GM19193 (cell line): ENCODE results near the gene RNF208.
A peak's percentile ranks its signal among the peaks of the same experiment; 100 is the strongest.

ENCODE experiments used
- POLR2A ChIP-seq: IDR thresholded peaks from 4 replicates; pipeline ENCODE4 v1.6.1; 2011; ENCODE audit not compliant: insufficient read depth, insufficient read length; ENCODE audit errors: extremely low read depth

The RNF208 gene

DNA sequence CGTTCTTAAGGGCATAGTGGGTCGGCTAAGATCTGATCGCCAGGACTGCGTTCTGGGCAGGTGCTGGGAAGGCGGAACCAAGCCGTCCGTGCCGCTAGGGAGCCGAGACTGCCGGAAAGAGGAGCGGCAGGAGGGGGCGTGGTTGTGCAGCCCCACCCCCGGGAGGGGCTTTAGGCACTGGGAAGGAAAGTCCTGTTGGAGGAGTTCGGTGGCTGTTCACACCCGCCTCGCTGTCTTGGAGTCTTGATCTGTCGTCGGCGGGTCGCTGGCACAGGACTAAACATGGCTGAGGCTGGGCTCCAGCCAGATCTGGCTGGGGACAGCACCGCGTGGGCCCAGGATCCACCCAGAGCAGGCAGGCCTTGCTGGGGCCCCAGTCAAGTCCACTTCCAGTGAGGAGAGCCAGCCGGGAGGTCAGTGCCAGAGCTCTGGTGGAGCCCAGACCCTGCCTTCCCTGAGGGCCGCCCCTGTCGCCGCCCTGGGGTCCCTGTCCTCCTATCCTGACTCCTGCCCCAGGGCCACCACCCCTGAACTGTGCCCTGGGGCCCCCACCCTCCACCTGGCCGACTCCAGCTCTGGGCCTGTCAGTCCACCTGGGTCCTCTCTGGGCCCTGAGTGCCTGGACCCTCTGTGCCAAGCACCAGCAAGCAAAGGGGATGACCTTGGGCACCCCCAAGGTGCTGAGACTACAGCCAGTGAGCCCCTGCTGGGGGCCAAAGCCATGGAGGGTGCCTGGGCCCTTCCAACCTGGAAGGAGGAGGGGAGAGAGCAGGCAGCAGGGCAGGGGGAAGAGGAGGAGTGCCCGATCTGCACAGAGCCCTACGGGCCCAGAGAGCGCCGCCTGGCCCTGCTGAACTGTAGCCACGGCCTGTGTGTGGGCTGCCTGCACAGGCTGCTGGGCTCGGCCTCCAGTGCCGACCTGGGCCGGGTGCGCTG is 4.5 kb downstream of the RNF208 start:
- peak; percentile 5 for TF ChIP-seq POLR2A

DNA sequence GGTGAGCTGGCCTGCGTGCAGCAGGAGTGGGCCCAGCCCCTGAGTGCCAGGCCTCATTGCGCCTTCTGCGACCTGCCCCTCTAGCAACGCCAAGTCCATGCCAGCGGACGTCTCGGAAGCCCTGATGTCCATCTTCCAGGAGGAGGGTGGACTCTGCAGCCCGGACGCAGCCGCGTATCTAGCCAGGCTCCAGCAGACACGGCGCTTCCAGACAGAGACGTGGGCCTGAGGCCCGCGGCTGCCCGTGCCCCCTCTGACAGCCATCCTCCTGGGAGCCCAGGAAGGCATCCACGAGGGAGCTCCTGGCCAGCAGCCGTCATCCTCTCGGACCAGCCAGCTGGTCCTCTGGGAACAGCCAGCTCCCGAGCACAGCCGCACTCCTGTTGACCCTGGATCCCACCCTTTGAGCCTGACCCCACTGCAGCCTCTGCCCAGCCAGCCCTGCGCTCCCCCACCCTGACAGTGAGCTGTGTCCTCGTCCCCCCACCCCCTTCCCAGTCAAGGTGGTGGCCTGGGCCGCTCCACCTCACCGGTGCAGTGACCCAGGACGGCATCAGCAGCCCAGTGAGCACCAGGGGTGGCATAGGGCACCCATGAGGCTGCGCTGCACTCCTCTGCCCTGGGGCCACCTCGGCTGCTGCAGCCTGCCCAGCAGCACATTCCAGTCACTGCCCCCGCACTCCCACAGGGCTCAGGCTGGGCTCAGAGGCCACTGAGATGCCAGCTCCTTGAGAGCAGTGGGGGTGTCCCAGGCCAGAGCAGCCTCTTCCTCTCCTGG is 5.7 kb downstream of the RNF208 start:
- no peak for TF ChIP-seq POLR2A

- no peak for TF ChIP-seq POLR2A
These were observed 6.6 kb downstream of the RNF208 start for GRCh38 chr9:137215196-137215986.

DNA sequence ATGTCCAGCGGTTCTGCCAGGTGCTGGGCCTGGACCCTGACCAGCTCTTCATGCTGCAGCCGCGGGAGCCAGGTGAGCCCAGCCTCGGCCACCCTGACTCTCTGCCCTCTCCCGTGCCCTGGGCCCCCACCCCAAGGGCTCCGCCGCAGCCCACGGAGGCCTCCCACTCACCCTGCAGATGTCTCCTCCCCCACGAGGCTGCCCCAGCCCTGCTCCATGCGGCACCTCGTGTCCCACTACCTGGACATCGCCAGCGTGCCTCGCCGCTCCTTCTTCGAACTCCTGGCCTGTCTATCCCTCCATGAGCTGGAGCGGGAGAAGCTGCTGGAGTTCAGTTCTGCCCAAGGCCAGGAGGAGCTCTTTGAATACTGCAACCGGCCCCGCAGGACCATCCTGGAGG is 7.4 kb downstream of the RNF208 start:
- TF ChIP-seq POLR2A = no peak

- no peak for TF ChIP-seq POLR2A
These were observed 8.6 kb downstream of the RNF208 start for GRCh38 chr9:137213160-137214060.

- no peak for TF ChIP-seq POLR2A
These were observed 9.5 kb downstream of the RNF208 start for GRCh38 chr9:137212520-137212919.

DNA sequence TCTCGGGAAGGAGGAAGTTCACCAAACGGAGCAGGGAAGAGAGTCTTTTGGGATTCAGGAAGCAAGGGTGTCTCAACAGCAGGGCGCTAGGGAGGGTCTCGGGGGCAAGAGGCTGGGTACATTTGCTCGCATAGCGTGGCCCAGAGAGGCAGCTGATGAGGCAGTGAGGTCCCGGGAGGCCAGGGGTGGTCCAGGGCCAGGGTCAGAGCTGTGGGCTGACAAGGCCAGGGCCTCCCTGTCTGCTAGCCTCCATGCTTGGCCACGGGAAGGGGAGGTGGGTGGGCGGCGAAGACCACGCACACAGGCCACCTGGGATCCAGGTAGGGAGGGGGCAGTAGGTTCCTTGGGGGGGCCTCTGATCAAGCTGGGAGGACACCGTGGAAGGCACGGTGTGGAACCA is 10.5 kb downstream of the RNF208 start:
- no peak for TF ChIP-seq POLR2A

GRCh38 chr9:137206602-137207001 is 15.4 kb downstream of the RNF208 start:
- no peak for TF ChIP-seq POLR2A

DNA sequence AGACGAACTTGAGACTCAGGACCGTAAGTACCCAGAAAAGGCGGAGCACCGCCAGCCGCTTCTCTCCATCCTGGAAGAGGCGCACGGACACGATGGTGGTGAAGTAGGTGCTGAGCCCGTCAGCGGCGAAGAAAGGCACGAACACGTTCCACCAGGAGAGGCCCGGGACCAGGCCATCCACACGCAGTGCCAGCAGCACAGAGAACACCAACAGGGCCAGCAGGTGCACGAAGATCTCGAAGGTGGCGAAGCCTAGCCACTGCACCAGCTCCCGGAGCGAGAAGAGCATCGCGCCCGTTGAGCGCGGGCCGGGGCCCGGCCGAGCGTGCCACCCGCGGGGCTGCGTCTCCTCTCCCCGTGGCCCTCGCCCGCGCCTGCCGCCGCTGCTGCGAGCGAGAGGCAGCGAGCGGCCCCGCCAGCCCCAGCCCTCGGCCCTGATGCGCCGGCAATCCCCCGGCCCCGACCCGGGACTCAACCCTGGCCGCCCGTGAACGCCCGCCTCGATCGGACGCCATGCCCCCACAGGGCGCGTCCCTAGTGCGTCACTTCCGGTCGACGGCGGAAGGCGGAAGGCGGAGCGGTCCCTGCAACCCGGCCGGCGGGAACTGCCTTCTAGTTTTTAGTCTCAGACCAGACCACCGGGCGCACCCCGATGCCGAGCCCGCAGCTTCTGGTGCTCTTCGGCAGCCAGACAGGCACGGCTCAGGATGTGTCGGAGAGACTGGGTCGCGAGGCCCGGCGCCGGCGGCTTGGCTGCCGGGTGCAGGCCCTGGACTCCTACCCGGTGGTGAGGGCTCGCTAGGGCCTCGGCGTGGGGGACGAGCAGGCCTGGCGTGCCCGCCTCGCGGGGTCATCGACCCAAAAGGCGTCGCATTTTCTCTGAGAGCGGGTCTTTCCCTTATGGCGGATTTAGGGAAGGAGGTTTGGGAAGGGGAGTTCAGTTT is 16.6 kb downstream of the RNF208 start, which contains the start of the genes NDOR1 and TMEM203:
TSS of gene NDOR1 (plus strand) at position 575 of the 944 bp plus-strand sequence. CDS start at position 653, 78 bp downstream.
TSS of gene TMEM203 (minus strand) at position 523 of the 944 bp plus-strand sequence. CDS start at position 289, 234 bp downstream.
- peak; percentile 93 for TF ChIP-seq POLR2A

- TF ChIP-seq POLR2A = no peak
These were observed 17.3 kb downstream of the RNF208 start for GRCh38 chr9:137204731-137205125.

- no peak for TF ChIP-seq POLR2A
These were observed 19.1 kb downstream of the RNF208 start for GRCh38 chr9:137202966-137203365.

DNA sequence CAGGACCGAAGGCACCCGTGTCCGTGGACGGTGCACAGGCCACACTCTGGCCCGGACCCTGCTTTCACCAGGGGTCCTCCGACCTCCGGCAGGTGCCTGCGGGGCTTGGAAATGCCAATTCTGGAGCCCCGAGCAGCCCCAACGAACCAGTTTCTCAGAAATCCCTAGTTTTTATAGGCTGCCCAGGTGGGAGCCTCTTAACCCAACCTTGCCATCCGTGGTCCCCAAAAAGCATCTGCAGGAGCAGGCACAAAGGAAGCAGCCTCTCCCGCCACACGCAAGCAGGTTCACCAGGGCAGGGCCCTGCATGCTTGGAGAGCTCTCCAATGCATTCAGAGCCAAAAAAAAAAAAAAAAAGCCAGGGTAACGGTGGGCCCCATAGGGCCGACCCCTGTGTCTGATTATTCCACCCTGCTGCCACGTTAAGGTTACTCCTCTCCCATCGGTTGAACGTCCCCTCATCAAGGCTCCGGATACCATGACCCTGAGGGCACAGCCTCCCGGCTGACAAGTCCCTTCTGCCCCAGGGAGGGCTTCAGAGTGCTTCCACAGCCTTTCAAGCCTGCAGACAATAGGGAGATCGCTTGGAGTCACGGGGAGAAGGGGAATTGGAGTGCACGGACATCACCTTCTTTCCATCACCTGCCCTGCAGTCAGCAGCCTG is 20.7 kb downstream of the RNF208 start:
- no peak for TF ChIP-seq POLR2A

GRCh38 chr9:137200311-137201204 is 21.5 kb downstream of the RNF208 start, which contains the start of gene TPRN:
Gene TPRN (minus strand): TSS chr9:137200741. CDS start chr9:137200711, 30 bp downstream.
- TF ChIP-seq POLR2A = peak; percentile 93
